ENCODE measurements around the gene CDH4.

Gene CDH4

DNA sequence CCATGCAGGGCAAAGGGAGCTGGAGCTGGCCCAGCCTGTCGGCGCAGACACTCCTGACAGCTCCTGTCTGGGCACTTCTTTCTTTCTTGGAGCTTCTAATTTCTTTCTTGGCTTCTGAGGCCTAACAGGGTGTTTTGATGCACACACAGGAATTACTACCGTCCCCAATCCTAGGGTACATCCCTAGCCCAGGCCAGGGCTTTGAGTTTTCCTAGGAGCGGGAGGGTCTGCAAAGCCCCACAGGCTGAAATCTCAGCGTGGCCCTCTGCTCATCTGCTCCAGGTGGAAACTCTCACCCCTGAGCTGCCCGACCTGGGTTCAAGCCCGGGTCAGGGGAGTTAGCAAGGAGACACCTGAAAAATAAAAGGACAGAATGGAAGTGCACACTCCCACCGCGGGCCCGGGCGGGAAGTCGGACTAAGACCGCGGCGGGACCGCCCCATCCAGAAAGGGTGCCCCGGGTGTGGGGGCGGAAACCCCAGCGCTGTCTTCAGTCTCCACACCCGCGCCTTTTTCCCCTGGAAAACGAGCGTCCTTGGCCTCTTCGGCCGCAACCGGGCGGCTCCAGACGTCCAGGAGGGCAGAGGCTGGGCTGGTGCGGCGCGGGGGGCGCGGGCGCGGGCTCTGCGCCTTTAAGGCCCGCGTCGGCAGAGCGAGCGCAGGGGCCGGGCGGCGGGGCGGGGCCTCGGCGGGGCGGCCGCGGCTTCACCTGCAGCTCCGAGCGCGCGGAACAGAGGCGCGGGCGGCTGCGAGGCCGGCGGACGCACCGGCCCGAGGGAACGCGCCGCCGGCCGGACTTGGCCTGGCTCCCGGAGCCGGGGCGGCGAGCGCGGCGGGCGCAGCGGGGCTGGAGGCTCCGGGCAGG, at the start of gene CDH4:
Gene CDH4 (plus strand): TSS at position 733 of the 865 bp plus-strand sequence.
- no peak for DNase-seq (ENCODE audit: low read depth)

DNA sequence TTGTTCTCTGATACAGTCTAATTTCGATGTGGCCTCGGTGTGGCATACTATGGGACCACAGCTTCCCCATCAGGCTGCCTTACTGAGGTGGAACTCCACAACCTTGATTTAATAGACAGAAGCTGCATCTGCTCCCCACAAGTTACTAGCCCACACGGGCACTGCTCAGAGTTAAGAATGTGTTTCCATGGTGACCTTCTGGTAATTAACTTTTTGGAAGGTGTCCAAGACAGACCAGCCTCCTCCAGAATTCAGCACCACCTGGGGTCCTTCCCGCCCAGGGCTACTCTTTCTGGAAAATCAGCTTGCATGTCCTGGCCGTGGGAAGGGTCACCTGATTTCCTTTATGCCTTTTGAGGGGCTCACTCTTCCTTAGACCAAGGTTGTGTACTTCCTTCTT, 48.7 kb upstream of the CDH4 start:
- DNase-seq (ENCODE audit: low read depth) = no peak

DNA sequence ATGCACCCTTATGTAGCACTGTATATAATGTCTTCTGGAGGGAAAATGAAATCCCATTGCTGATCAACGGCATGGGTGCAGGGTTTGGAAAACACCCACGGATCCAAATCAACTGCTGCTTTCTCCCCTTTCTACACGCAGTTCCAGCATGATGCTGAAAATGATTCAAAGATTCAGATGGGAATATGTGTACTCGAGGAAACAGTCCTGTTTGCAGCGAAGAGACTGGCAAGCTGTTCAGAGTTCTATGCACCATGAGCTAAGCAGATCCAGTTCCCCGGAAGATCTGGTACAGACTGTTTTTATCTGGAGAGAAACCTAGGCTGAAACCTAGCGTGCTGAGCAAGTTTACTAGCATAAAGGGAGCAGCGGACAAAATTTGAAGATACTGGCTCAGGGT, 47.9 kb upstream of the CDH4 start:
- no peak for DNase-seq (ENCODE audit: low read depth)

DNA sequence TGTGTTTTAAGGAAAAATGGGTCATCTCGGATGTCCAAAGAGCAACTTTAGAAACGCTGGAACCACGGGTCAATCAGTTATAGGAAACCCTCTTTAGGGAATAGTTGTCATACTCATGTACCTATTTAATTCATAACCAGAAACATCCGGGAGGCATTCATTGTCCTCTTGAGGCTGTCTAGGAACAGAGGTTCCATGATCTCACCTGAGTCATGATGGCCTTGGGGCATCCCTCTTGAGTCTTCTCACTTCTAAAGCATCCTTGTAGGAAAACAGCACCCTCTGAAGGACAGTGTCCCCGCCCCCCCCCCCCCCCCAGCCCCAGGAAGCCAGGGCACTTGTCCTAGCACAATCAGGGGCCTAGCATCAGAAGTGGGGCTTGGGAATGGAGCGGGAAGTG, 46.3 kb upstream of the CDH4 start:
- no peak for DNase-seq (ENCODE audit: low read depth)

- DNase-seq (ENCODE audit: low read depth) = no peak
Observed at GRCh38 chr20:61210862-61211261, 41.2 kb upstream of the CDH4 start.

GRCh38 chr20:61217848-61218247, 34.2 kb upstream of the CDH4 start:
- DNase-seq (ENCODE audit: low read depth) = no peak

DNA sequence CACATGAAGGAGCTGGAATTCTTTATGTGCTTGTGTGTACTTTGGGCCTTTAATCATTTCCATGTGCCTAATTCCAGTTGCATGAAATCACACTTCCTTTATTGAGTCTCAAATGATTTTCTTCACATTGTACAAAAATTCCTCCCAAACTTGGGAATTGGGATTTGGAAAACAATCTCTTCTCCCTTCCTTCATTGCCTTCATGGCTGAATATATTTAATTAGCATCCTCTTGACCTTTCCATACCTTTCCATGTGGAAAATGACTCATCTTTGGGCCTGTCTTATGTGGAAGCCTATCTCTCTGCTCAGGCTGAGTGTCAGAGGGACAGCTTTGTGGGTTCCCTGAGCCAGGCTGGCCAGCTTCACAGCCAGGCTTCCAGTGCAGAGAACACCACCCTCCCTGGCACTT, 33.0 kb upstream of the CDH4 start:
- DNase-seq (ENCODE audit: low read depth) = no peak

- DNase-seq (ENCODE audit: low read depth) = no peak
Observed at GRCh38 chr20:61220131-61220530, 31.9 kb upstream of the CDH4 start.

- DNase-seq (ENCODE audit: low read depth) = no peak
Observed at GRCh38 chr20:61220626-61221325, 31.3 kb upstream of the CDH4 start.

DNA sequence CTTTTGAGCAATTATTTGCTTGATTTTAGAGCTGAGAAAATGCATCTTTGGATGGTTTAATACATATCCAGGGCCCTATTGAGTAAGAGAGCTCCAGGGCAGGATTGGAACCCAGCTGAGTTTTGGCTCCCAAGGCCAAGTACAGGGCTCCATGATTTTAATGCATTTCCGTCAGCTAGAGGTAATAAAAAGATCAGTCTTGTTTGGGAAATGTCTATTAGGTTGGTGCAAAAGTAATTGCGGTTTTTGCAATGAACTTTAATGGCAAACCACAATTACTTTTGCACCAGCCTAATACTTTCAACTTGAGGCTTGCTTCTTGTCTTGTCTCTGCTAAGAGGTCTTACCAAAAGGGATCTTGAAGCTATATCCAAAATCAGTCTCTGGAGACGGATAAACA, 29.4 kb upstream of the CDH4 start:
- DNase-seq (ENCODE audit: low read depth) = no peak

DNA sequence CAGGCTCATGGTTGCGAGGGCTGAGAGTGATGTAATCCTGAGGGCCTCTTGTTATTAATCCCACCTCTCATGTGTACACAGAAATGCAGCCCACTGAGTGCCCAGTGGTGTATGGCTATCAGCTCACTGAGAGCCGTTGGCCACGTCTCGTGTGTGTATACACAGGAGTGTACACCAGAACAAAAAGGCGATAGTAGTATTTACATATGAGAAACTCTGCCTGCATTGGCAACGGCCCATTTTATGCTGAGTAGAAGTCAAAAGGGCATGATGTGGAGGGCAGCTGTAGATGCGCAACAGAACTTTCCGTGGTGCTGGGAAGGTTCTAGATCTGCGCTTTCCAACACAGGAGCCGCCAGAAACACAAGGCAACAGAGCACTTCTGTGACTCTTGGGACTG, 28.9 kb upstream of the CDH4 start:
- no peak for DNase-seq (ENCODE audit: low read depth)

DNA sequence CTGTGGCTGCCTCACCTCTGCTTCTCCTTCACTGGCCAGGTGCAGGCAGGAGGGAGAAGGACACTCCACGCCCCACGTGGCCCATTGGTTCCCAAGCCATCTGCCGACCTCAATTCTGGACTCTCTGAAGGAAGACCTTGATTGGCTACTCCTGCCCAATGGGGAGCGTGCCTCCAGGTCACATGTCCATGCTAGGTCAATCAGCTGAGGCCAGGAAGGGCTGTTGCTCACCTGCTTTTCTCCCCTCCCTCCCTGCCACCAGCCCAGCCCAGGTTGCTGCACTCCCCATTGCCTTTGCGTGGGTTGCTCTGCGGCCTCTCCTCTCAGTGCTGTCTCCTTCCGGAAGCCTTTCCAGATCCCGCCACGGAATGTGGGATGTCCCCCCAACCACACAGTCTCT, 21.9 kb upstream of the CDH4 start:
- DNase-seq (ENCODE audit: low read depth) = no peak

- DNase-seq (ENCODE audit: low read depth) = no peak
Observed at GRCh38 chr20:61233590-61233989, 18.5 kb upstream of the CDH4 start.

- no peak for DNase-seq (ENCODE audit: low read depth)
Observed at GRCh38 chr20:61234224-61234890, 17.7 kb upstream of the CDH4 start.

DNA sequence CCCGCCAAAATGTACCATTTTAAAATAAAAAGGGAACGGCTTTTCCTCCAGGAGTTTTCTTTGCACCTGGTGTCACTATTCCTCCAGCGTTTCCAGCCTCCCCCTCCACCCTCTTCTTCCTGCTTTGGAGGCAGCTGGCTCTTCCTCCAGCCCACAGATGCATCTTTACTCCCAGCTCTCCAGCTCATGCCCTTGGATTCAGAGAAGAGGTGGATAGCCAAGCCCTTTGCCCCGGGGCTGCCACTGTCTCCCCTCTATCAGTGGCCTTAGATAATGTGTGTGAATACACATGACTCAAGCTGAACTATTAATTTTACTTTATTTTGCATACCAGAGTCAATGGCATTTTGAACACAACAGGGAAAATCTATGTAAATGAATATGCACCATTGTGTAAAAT, 15.3 kb upstream of the CDH4 start:
- DNase-seq (ENCODE audit: low read depth) = no peak

- DNase-seq (ENCODE audit: low read depth) = no peak
Observed at GRCh38 chr20:61238813-61239212, 13.2 kb upstream of the CDH4 start.

- DNase-seq (ENCODE audit: low read depth) = no peak
Observed at GRCh38 chr20:61240814-61241213, 11.2 kb upstream of the CDH4 start.

GRCh38 chr20:61244213-61244612, 7.8 kb upstream of the CDH4 start:
- DNase-seq (ENCODE audit: low read depth) = no peak

- no peak for DNase-seq (ENCODE audit: low read depth)
Observed at GRCh38 chr20:61246269-61246668, 5.8 kb upstream of the CDH4 start.

GRCh38 chr20:61249626-61250025, 2.4 kb upstream of the CDH4 start:
- no peak for DNase-seq (ENCODE audit: low read depth)

- no peak for DNase-seq (ENCODE audit: low read depth)
Observed at GRCh38 chr20:61252601-61253263, 671 bp downstream of the CDH4 start.

DNA sequence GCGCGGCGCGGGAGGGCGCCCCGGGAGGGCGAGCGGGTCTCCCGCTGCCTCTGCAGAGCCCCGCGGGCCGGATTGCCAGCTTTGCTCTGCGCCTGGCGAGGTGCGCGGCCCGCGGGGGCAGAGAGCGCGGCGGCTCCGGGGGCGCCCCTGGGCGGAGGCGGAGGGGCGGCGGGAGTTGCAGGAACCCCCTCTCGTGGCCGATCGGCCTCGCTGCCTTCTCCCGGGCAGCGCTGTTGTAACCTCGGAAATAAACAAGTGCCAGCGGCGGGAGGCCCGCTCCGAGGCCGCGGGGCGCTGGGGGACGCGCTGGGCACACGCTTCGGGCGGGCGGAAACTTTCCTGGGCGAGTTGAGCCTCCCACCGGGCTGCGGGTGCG, 1.2 kb downstream of the CDH4 start:
- no peak for DNase-seq (ENCODE audit: low read depth)
